Breast epithelium (tissue), 4 donors: ENCODE data around the gene RAC2. TPM values are rescaled to one million over a fixed set of nuclear protein-coding genes. Genes with fewer than 3 reads are reported as not detected.

Source experiments
- DNase-seq, 2 donors: peaks; one replicate each; pipeline ENCODE4 v3.0.0-alpha.2; 2019; ENCODE audit warnings: low spot score in 2 of 2
- H3K27ac ChIP-seq, 2 donors: fragments of 200-600 bp; sonication (generic) in 1 of 2; one replicate each; pipeline ENCODE4 v1.5.1; 2016 to 2019; ENCODE audit warnings: mild to moderate bottlenecking in 1 of 2
- H3K27me3 ChIP-seq, 2 donors: fragments of 200-600 bp; sonication (generic) in 1 of 2; one replicate each; pipeline versions ENCODE4 v1.5.1 to v1.6.0; 2017 to 2019; ENCODE audit warnings: control low read depth in 1 of 2, mild to moderate bottlenecking in 1 of 2
- H3K36me3 ChIP-seq: fragments of 200-600 bp; one replicate; pipeline ENCODE4 v1.5.1; 2019
- H3K4me1 ChIP-seq, 2 donors: fragments of 200-600 bp; sonication (generic); one replicate each; pipeline ENCODE4 v1.5.1; 2016 to 2019; ENCODE audit warnings: control low read depth in 1 of 2
- H3K4me3 ChIP-seq, 3 donors: fragments of 200-600 bp; sonication (generic); 1 replicate in 2 of 3; 2 replicates in 1 of 3; pipeline ENCODE4 v1.5.1; 2016 to 2019; ENCODE audit warnings: mild to moderate bottlenecking in 3 of 3, moderate library complexity in 2 of 3
- H3K9me3 ChIP-seq, 2 donors: fragments of 200-600 bp; sonication (generic) in 1 of 2; one replicate each; pipeline ENCODE4 v1.5.1; 2016 to 2019; ENCODE audit warnings: control low read depth in 1 of 2
- CTCF ChIP-seq, 3 donors: fragments of 450-650 bp; IDR thresholded peaks; one replicate each; pipeline ENCODE4 v1.5.1; 2016 to 2017; ENCODE audit warnings: antibody characterized with exemption in 3 of 3, mild to moderate bottlenecking in 3 of 3, moderate library complexity in 3 of 3
- POLR2A ChIP-seq: fragments of 450-650 bp; IDR thresholded peaks from one replicate; pipeline ENCODE4 v1.6.1; 2016; ENCODE audit warnings: antibody characterized with exemption, mild to moderate bottlenecking, moderate library complexity
- POLR2AphosphoS5 ChIP-seq, 3 donors: sonication (generic); formaldehyde crosslinking; IDR thresholded peaks; one replicate each; pipeline ENCODE4 v1.6.1; 2017; ENCODE audit warnings: antibody characterized with exemption in 3 of 3
- intact Hi-C: fragments of 100-400 bp; cut with DNase I; formaldehyde crosslinking; loops from one replicate; pipeline ENCODE4 v1.15.1; 2023; ENCODE audit warnings: low total_unique reads
- total RNA-seq, 3 donors: library from RNA; depleted of rRNA; stranded (reverse); fragments of >200 nt; gene quantifications; one replicate each; pipeline ENCODE4 v1.1.0, GENCODE V29; 2016

Gene RAC2
- total RNA-seq, 3 donors from 2014 or later = 10.5 to 12.0 (median 11.5) TPM

GRCh38 chr22:37260155-37260795, 16.2 kb upstream of the RAC2 start:
- TF ChIP-seq POLR2AphosphoS5 (IDR thresholded peaks at IDR 0.05) = no peak
- no peak for TF ChIP-seq CTCF (IDR thresholded peaks at IDR 0.05)
- TF ChIP-seq POLR2A = no peak
- H3K27me3 ChIP-seq = peaks cover 0 to 41% of the 10 kb centered on the region in 2 donors
- peaks cover 8 to 11% of the 10 kb centered on the region in 2 donors for H3K9me3 ChIP-seq
- no peaks in the 10 kb centered on the region for H3K4me1 ChIP-seq
- H3K27ac ChIP-seq = no peak overlapping the region
- no peaks in the 10 kb centered on the region for H3K36me3 ChIP-seq
- H3K4me3 ChIP-seq = no peak overlapping the region
- no peak for DNase-seq
- intact Hi-C loops = no loop called here

GRCh38 chr22:37259540-37260029, 15.5 kb upstream of the RAC2 start:
- TF ChIP-seq CTCF (IDR thresholded peaks at IDR 0.05) (no peak), POLR2A (no peak), POLR2AphosphoS5 (IDR thresholded peaks at IDR 0.05) (no peak)
- H3K36me3 ChIP-seq = no peaks in the 10 kb centered on the region
- intact Hi-C loops = no loop called here
- H3K27ac ChIP-seq = no peak overlapping the region
- H3K9me3 ChIP-seq = peaks cover 8 to 11% of the 10 kb centered on the region in 2 donors
- no peak overlapping the region for H3K4me3 ChIP-seq
- peaks cover 0 to 41% of the 10 kb centered on the region in 2 donors for H3K27me3 ChIP-seq
- no peaks in the 10 kb centered on the region for H3K4me1 ChIP-seq
- no peak for DNase-seq

GRCh38 chr22:37258753-37259401, 14.8 kb upstream of the RAC2 start:
- no peaks in the 10 kb centered on the region for H3K4me1 ChIP-seq
- H3K27me3 ChIP-seq = peaks cover 0 to 47% of the 10 kb centered on the region in 2 donors
- intact Hi-C loops = no loop called here
- no peak overlapping the region for H3K4me3 ChIP-seq
- H3K9me3 ChIP-seq = peaks cover 1 to 4% of the 10 kb centered on the region in 2 donors
- TF ChIP-seq POLR2A = no peak
- no peak for TF ChIP-seq POLR2AphosphoS5 (IDR thresholded peaks at IDR 0.05)
- no peak for TF ChIP-seq CTCF (IDR thresholded peaks at IDR 0.05)
- no peak overlapping the region for H3K27ac ChIP-seq
- H3K36me3 ChIP-seq = no peaks in the 10 kb centered on the region
- no peak for DNase-seq

- TF ChIP-seq POLR2AphosphoS5 (IDR thresholded peaks at IDR 0.05) (no peak), CTCF (IDR thresholded peaks at IDR 0.05) (no peak), POLR2A (no peak)
- Histone ChIP-seq H3K4me1 (no peaks in the 10 kb centered on the region), H3K27ac (no peak overlapping the region), H3K9me3 (no peaks in the 10 kb centered on the region), H3K4me3 (no peak overlapping the region), H3K36me3 (no peaks in the 10 kb centered on the region), H3K27me3 (peaks cover 0 to 47% of the 10 kb centered on the region in 2 donors)
- no peak for DNase-seq
- intact Hi-C loops = no loop called here
These were observed 14.1 kb upstream of the RAC2 start for GRCh38 chr22:37258005-37258752.
